Epithelial cell of esophagus (primary cell): ENCODE measurements around the gene SURF2.
"Not testable (repeated sequence)": the region's sequence is repeated elsewhere in the genome, so short reads cannot be mapped to it uniquely, and the experiment has no call there.

ENCODE experiments used
- DNase-seq: peaks from one replicate; pipeline ENCODE4 v3.0.0; 2010; ENCODE audit warnings: low read depth
- H3K4me3 ChIP-seq: 2 replicates; pipeline ENCODE4 v1.5.1; 2011; ENCODE audit warnings: mild to moderate bottlenecking, low read length, control low read depth
- CTCF ChIP-seq: IDR thresholded peaks from 2 replicates; pipeline ENCODE4 v1.5.1; 2011; ENCODE audit warnings: low read depth, mild to moderate bottlenecking, low read length, control low read depth, inconsistent platforms; ENCODE audit not compliant: insufficient read depth; ENCODE audit errors: missing control alignments

Gene SURF2

GRCh38 chr9:133331641-133332380 is 24.5 kb upstream of the SURF2 start:
- no peak overlapping the region for H3K4me3 ChIP-seq
- DNase-seq: no peak
- TF ChIP-seq CTCF: no peak

- H3K4me3 ChIP-seq: no peak overlapping the region
- no peak for DNase-seq
- no peak for TF ChIP-seq CTCF
These were observed 24.0 kb upstream of the SURF2 start for GRCh38 chr9:133332381-133332730.

GRCh38 chr9:133333011-133333410 is 23.3 kb upstream of the SURF2 start:
- TF ChIP-seq CTCF: no peak
- no peak for DNase-seq

GRCh38 chr9:133333566-133333965 is 22.8 kb upstream of the SURF2 start:
- H3K4me3 ChIP-seq: no peak overlapping the region
- no peak for TF ChIP-seq CTCF
- no peak for DNase-seq

More at GRCh38 chr9:133333011-133333410, 23.3 kb upstream of the SURF2 start:
- H3K4me3 ChIP-seq: no peak overlapping the region

- TF ChIP-seq CTCF: no peak
- DNase-seq: peak; percentile 22
- no peak overlapping the region for H3K4me3 ChIP-seq
These were observed 22.2 kb upstream of the SURF2 start for GRCh38 chr9:133334161-133334560.

- not testable (repeated sequence) for DNase-seq
- peak overlapping the region; percentile 83 for H3K4me3 ChIP-seq
These were observed 21.5 kb upstream of the SURF2 start for GRCh38 chr9:133334888-133335287.

- no peak for TF ChIP-seq CTCF
- DNase-seq: peak; percentile 96
- H3K4me3 ChIP-seq: peak within 1 kb of the TSS; percentile 83
These were observed 20.2 kb upstream of the SURF2 start, which contains the start of gene SURF6 for GRCh38 chr9:133335924-133336811. Gene SURF6 (minus strand): TSS chr9:133336188. CDS start chr9:133336132, 56 bp downstream.
